Left lobe of liver (tissue), 2 donors: Measurements from ENCODE around the gene GON4L. TPM values are rescaled to one million over a fixed set of nuclear protein-coding genes. Genes with fewer than 3 reads are reported as not detected.
A peak's percentile ranks its signal among the peaks of the same experiment; 100 is the strongest.
"Not testable (repeated sequence)": the region's sequence is repeated elsewhere in the genome, so short reads cannot be mapped to it uniquely, and the experiment has no call there.

Source experiments
- ATAC-seq: fragments of 200-7000 bp; cut with Tn5 transposase; one replicate; pipeline ENCODE4 v1.9.1; 2020; ENCODE audit warnings: mild to moderate bottlenecking, moderate library complexity
- DNase-seq: peaks from one replicate; pipeline ENCODE4 v3.0.0-alpha.2; 2020; ENCODE audit warnings: low spot score
- total RNA-seq: library from RNA; stranded (reverse); gene quantifications from one replicate; pipeline ENCODE4 v1.2.1, GENCODE V29; 2021
- donor health status: DM: no; HTN: no; CAD: no; lungs with moderate emphysema.
- donor health status: DM: no; HTN: yes; CAD: no.

GON4L gene
- total RNA-seq, 1 donor from 2014 or later, result 19.9 TPM

DNA sequence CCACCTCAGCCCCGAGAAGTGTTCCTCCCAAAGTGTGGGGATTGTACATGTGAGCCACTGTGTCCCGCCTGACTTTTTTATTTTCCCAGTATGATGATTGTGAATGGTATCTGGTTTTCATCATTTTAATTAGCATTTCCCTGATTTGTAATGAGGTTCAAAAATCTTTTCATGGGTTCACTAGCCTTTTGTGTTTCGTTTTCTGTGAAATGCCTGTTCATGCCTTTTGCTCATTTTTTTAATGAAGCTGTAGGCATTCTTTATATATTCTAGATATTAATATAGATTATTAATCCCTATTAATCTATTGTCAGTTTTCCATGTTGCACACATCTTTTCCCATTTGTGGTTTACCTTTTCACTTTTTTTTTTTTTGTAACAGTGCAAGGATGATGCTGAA, 147.6 kb downstream of the GON4L start:
- DNase-seq (no peak), ATAC-seq (no peak)

DNA sequence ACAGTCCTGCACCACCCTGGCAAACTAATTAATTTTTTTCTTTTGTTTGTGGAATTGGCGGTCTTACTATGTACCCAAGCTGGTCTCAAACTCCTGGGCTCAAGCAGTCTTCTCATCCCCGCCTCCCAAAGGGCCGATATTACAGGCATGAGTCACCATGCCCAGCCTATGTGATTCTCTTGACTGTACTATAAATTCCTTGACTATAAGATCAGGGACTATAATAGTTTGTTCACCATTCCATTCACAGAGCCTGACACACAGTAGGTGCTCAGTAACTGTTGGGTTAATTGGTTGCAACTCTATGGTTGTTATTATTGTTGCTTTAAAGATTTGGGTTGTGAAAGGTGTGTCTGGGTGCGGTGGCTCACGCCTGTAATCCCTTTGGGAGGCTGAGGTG, 150.9 kb downstream of the GON4L start:
- no peak for ATAC-seq
- no peak for DNase-seq

DNA sequence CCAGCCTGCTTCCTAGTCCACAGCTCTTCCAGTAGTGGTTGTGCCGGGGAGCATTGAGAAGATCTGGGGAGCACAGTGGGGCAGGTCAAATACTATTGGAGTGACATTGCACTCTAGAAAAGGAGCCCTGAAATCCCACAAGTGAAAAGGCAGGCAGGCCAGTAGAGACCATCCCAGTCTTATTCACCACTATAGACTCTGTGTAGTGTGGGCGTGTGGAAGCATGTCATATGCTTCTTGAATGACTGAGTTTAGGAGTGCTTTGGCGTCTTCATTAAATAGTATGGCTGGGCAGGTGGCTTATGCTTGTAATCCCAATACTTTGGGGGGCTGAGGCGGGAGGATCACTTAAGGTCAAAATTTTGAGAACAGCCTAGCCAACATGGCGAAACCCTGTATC, 152.6 kb downstream of the GON4L start:
- not testable (repeated sequence) for DNase-seq, ATAC-seq

DNA sequence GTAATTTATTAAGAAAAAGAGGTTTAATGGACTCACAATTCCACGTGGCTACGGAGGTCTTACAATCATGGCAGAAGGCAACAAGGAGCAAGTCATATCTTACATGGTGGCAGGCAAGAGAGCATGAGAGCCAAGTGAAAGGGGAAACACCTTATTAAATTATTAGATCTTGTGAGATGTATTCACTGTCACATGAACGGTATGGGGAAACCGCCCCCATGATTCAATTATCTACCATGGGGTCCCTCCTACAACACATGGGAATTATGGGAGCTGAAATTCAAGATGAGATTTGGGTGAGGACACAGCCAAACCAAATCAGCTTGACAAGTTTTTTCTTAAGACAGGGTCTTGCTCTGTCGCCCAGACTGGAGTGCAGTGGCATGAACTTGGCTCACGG, 153.8 kb downstream of the GON4L start:
- DNase-seq (no peak), ATAC-seq (no peak)

DNA sequence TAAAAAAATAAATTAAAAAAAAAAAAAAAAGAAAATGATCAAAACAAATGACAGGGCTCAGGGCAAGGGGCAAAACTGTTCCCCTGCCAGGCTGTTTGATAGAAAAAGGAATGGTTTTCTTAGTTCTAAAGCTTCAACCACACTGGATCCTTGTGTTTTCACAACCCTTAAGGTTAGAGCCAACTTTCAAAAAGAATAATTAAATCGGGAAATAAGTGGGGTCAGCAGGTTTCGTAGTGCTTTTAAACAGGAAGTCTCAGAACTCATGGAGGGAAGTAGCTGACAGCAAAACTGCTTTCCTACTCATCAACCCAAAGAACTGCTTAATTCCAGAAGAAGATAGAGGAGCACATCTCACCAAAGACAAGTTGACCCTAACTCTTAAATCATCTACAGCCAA, 155.3 kb downstream of the GON4L start:
- peak; percentile 21 for ATAC-seq
- DNase-seq, result not testable (repeated sequence)

Other genes with a start within 250 kb of the GON4L start
- 23.7 TPM for gene MSTO1, start 247.0 kb downstream of the GON4L start, total RNA-seq
- 20.4 TPM for gene YY1AP1, start 168.4 kb downstream of the GON4L start, total RNA-seq
- 62.7 TPM for gene DAP3, start 168.1 kb downstream of the GON4L start, total RNA-seq
- gene SYT11, start 2.4 kb upstream of the GON4L start, total RNA-seq, result 0.58 TPM
- 7.2 TPM for gene RIT1, start 54.1 kb upstream of the GON4L start, total RNA-seq
- gene KHDC4, start 77.2 kb upstream of the GON4L start, total RNA-seq, result 18.5 TPM
- not detected for gene RXFP4, start 84.4 kb upstream of the GON4L start, total RNA-seq
- gene ARHGEF2, start 121.3 kb upstream of the GON4L start, total RNA-seq, result 6.5 TPM
- gene SSR2, start 163.7 kb upstream of the GON4L start, total RNA-seq, result 95.6 TPM
- gene UBQLN4, start 196.6 kb upstream of the GON4L start, total RNA-seq, result 21.2 TPM
- gene LAMTOR2, start 197.6 kb upstream of the GON4L start, total RNA-seq, result 66.6 TPM
- gene RAB25, start 203.9 kb upstream of the GON4L start, total RNA-seq, result 1.7 TPM
- 1.1 TPM for gene MEX3A, start 225.3 kb upstream of the GON4L start, total RNA-seq